ENCODE measurements around the gene CDC42EP3.

CDC42EP3 gene

GRCh38 chr2:37671009-37671815, at the start of gene CDC42EP3:
CDC42EP3 (minus strand) TSS chr2:37671642; CDS start chr2:37646587, 25,055 bp downstream.
- no peak for DNase-seq (ENCODE audit: low read depth)

- no peak for DNase-seq (ENCODE audit: low read depth)
These were observed 49.7 kb upstream of the CDC42EP3 start for GRCh38 chr2:37721201-37721560.

- no peak for DNase-seq (ENCODE audit: low read depth)
These were observed 49.2 kb upstream of the CDC42EP3 start for GRCh38 chr2:37720533-37721200.

- no peak for DNase-seq (ENCODE audit: low read depth)
These were observed 47.2 kb upstream of the CDC42EP3 start for GRCh38 chr2:37718515-37719161.

- DNase-seq (ENCODE audit: low read depth), result peak; percentile 99
These were observed 41.8 kb upstream of the CDC42EP3 start for GRCh38 chr2:37713258-37713700.

- peak; percentile 78 for DNase-seq (ENCODE audit: low read depth)
These were observed 40.4 kb upstream of the CDC42EP3 start for GRCh38 chr2:37711831-37712230.

GRCh38 chr2:37711308-37711731, 39.9 kb upstream of the CDC42EP3 start:
- peak; percentile 88 for DNase-seq (ENCODE audit: low read depth)

- no peak for DNase-seq (ENCODE audit: low read depth)
These were observed 37.7 kb upstream of the CDC42EP3 start for GRCh38 chr2:37709111-37709510.

- no peak for DNase-seq (ENCODE audit: low read depth)
These were observed 36.7 kb upstream of the CDC42EP3 start for GRCh38 chr2:37708146-37708545.

- DNase-seq (ENCODE audit: low read depth), result no peak
These were observed 36.0 kb upstream of the CDC42EP3 start for GRCh38 chr2:37707393-37707792.

GRCh38 chr2:37706334-37707183, 35.1 kb upstream of the CDC42EP3 start:
- no peak for DNase-seq (ENCODE audit: low read depth)

- no peak for DNase-seq (ENCODE audit: low read depth)
These were observed 33.7 kb upstream of the CDC42EP3 start for GRCh38 chr2:37705191-37705590.

GRCh38 chr2:37698931-37699481, 27.6 kb upstream of the CDC42EP3 start:
- peak; percentile 53 for DNase-seq (ENCODE audit: low read depth)

GRCh38 chr2:37695336-37695735, 23.9 kb upstream of the CDC42EP3 start:
- DNase-seq (ENCODE audit: low read depth), result no peak

- peak; percentile 89 for DNase-seq (ENCODE audit: low read depth)
These were observed 21.3 kb upstream of the CDC42EP3 start for GRCh38 chr2:37692711-37693110.

GRCh38 chr2:37689751-37690150, 18.3 kb upstream of the CDC42EP3 start:
- no peak for DNase-seq (ENCODE audit: low read depth)

GRCh38 chr2:37688771-37689468, 17.5 kb upstream of the CDC42EP3 start:
- peak; percentile 90 for DNase-seq (ENCODE audit: low read depth)

- no peak for DNase-seq (ENCODE audit: low read depth)
These were observed 15.5 kb upstream of the CDC42EP3 start for GRCh38 chr2:37686792-37687526.

- DNase-seq (ENCODE audit: low read depth), result no peak
These were observed 13.4 kb upstream of the CDC42EP3 start for GRCh38 chr2:37684809-37685208.
